SK-N-MC (cell line): ENCODE results near the gene TXNDC17.

ENCODE experiments used
- EZH2 ChIP-seq: fragments of 200-600 bp; sonication (generic); IDR thresholded peaks from one replicate; pipeline ENCODE4 v1.6.1; 2017; ENCODE audit warnings: antibody characterized with exemption
- FOXP2 ChIP-seq: optimal IDR thresholded peaks from 2 replicates; pipeline ENCODE3; 2011; ENCODE audit warnings: mild to moderate bottlenecking, moderate library complexity; ENCODE audit not compliant: insufficient read depth; ENCODE audit errors: extremely low read length, control extremely low read depth
- POLR2AphosphoS5 ChIP-seq: IDR thresholded peaks from 2 replicates; pipeline ENCODE4 v1.6.1; 2012; ENCODE audit warnings: mild to moderate bottlenecking, low read depth, low read length, borderline replicate concordance

DNA sequence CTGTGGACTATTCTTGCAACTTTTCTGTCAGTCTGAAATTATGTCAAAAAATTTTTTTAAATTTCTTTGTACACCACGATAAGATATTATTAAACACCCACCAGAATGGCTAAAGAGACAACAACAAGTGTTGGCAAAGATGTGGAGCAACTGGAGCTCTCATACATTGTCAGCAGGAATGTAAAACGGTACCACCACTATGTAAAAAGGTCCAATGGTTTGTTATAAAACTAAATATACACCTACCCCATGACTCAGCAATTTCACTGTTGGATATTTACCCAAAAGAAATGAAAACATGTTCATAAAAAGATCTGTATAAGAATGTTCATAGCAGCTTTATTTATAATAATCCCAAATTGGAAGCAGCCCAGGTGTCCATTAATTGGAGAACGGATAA lies 7.6 kb upstream of the TXNDC17 start:
- TF ChIP-seq POLR2AphosphoS5 (no peak), EZH2 (no peak), FOXP2 (no peak)
